GM19372 (cell line): ENCODE data around the gene MRPL16.
A peak's percentile ranks its signal among the peaks of the same experiment; 100 is the strongest.
"Not testable (repeated sequence)": the region's sequence is repeated elsewhere in the genome, so short reads cannot be mapped to it uniquely, and the experiment has no call there.

ENCODE experiments used
- ATAC-seq: cut with Tn5 transposase; IDR thresholded peaks from one replicate; pipeline ENCODE4 v1.9.1; 2021; ENCODE audit warnings: mild to moderate bottlenecking, low read depth, moderate library complexity; ENCODE audit not compliant: unreplicated experiment

The MRPL16 gene

DNA sequence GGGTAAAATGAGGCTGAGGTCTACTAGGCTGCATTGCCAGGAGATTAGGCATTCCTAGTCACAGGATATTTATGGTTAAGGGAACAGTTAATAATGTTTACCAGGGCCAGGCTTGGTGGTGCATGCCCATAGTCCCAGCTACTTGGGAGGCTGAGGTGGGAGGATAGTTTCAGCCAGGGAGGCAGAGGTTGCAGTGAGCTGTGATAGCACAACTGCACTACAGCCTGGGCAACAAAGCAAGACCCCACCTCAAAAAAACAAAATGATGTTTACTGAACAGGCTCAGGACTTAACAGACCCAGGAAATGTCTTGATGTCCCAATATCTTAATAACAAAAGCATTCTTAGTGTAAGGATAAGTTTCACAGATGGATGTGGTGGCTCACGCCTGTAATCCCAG lies 2.8 kb upstream of the MRPL16 start:
- ATAC-seq, result no peak

GRCh38 chr11:59812220-59812619 lies 1.6 kb upstream of the MRPL16 start:
- ATAC-seq, result no peak

GRCh38 chr11:59810911-59811259 lies 307 bp upstream of the MRPL16 start:
- ATAC-seq, result peak; percentile 1

DNA sequence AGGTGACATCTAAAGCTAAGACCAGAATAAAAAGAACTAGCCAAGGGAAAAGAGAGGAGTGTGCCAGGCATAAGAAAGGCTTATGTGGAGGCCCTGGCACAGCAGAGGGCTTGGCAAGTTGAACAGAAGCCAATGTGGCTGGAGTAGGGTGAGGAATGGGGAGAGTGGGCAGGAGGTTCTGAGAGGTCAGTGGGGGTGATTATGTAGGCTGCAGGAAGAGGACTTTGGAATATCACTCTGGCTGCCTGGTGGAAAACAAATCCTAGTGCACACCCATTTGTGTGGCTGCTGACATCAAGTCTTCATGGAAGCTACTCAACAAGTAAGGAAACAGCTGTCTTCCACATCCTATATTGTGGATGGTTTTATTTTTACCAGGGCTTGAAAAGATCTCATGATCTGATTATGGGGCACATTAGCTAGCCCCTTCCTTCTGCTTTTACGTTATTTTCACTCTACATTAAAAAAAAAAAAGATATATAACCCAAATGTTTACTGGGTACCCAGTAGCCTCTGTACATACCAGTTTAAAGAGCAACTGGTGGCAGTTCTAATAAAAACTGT lies 3.4 kb downstream of the MRPL16 start:
- no peak for ATAC-seq

DNA sequence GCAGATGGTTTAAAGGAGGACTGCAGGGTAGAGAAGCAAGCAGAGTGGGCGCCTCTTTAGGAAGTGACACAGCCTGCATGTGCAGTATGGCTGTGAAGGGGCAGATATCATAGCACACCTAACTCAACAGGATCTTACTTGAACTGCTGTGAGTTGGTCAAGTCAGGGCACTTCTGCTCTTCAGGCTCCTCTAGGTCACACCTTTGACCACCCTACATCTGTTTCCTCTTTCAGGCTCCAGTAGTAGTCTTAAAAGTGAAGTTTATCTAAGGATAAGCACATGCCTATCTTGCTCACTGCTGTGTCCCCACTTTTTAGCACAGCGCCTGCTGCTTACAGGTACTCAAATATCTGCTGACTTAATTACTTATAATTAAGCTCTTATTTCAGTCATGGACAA lies 6.5 kb downstream of the MRPL16 start:
- ATAC-seq, result no peak

DNA sequence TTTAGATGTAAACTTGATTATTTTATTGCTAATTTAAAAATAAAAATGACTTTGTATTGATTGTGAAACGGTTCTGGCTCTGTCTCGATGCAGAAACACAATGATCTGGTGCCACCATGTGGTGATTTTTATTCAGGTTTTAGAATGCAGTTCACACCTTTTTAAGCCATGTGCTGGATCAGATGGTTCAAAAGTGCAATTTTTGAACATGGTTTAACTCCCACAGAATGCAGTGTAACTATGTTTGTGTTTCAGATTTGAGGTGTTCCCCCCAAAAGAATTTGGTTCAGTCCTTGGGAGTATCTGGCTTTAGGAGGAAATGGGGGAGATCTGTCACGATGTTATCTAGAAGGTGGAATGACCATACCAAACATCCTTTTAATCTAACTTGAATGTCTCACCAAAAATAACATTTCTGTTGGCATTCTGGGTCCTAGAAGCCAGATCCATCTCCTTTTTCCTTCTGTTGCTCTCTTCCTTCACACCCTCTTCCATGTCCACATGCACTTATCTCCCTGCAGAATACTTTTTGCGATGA lies 7.9 kb downstream of the MRPL16 start:
- ATAC-seq, result peak; percentile 71

DNA sequence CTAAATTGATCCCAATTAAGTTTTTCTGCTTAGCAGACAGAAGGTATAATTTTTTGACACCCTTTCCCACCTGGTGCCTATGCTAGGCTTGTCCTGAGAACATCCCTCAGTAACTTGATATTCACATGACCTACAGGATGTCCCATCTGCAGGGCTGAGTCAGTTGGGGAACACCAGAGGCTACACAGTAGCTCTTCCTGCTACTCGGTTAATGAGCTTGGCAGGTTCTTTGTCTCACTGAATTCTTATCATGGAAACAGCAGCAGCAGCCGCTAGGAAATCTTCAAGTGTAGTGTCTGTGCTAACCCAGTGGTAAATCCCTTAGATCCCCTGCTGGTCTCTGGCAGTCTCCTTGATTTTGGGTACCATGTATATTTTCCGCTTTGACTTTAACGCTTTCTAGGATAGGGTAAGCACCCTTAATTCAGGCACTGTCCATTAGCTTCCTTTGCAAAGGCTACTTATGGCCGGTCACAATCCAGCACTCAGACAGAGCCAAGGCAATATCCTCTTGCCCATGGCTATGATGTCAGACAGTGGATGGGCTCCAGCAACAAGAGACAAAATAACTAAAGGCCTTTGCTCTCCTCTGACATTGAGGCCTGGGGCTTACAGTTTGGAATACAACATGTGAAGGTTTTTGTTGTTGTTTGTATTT lies 8.5 kb downstream of the MRPL16 start:
- peak; percentile 29 for ATAC-seq

DNA sequence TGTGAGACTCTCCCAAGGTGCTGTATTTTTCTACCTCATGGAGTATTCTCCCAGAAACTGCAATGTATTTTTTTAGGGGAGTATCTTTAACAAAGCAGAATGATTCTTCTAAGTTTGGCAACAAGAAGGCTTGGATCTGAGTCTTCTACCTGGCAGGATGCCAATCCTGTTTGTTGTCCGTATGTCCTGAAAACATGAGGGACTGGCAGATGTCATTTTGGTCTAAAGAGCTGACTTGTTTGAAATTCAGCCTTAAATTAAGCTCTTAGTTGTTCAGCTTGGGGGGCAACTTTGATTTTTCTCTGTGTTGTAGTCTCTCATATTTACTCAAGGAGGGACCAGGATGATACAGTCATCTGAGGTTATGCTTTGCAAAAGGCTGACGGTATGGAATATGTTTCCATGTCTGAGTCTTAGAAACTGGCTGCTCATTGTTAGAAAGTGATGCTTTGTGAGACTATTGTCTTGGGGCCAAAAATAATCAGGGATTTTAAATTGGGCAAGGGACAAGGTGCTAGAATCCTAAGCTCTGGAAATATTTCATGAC lies 9.3 kb downstream of the MRPL16 start:
- no peak for ATAC-seq

DNA sequence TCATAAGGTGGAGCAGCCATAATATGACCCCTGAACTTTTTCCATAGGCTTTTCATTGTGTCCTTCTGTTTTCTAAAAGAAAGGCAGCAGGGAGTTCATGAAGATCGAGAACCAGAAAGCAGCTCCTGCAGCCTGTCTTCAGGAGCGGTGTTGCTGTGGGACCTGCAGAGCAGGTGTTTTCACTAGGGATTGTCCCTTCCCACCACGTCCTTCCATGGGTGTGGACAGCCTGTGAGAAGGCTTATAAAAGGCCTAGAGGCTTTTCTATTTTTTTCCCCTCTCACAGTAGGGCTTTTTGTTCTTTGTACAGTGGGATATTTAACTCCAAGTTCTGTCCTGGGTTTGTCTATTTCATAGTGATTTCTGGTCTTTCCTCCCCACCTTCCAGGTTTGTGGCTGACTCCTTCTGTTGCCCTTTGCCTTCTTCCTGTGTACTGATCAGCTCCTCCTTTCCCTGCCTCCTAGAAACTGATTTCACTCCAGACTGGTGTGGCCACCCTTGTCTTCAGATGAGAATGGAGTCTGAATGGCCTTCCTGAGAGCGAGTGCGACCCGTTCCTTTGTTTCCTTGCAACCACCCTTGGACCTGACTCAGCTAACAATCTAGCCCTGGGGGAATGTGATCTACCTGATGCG lies 10.1 kb downstream of the MRPL16 start:
- no peak for ATAC-seq

DNA sequence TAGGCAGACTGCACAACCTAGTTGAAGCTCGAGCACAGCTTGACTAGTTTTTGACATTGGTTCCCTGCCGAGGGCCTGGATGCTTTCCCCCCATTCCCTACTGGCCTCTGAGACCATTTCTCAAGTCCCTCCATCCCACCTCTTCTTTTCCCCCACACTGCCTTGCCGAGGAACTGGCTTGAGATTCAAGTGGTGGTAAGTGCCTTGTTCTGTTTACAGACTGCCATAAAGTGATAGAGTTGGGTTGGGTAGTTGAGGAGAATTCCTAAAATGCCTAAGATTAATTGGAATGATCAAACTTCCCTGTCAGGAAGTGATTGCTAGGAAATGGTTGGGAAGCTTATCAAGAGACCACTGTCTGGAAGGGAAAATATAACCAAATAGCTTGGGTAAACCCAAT lies 16.2 kb downstream of the MRPL16 start:
- no peak for ATAC-seq

DNA sequence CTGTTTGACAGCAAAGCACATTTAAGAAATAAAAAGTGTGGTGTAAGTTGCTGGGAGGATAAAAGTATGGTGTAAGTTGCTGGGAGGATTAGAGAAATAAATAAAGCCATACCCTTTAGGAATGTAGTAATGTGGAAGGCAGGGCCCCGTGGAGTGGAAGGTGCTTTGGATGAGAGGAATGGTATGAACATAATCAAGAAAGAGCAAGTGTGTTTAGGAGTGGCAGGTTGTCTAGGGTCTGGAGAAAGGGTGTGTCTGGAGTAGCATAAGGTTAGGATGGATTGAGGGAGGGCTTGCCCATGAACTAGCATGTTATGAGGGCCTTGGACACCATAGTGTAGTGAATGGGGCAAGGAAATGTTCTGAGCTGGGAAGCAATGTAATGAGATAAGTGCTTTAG lies 18.1 kb downstream of the MRPL16 start:
- ATAC-seq, result no peak

DNA sequence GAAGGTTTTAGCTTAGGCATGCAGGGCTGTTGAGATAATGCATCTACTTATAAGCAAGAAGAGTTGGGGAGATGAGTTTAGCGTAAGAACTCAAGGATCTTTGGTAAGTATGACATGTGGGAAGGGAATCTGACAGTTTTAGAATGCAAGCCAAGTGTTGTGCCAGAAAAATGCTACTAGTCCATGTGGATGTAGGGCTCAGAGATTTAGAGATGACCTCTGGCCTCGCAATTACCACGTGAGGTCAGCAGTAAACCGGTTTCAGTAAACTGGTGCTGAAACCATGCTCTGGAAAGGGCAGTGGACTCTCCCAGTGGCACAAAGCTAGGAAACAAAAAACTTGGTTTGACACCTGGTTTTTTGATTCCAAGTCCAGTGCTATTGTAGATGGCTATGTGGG lies 18.9 kb downstream of the MRPL16 start:
- ATAC-seq, result no peak

GRCh38 chr11:59787816-59788215 lies 22.8 kb downstream of the MRPL16 start:
- no peak for ATAC-seq

- no peak for ATAC-seq
These were observed 23.4 kb downstream of the MRPL16 start for GRCh38 chr11:59787255-59787588.

- ATAC-seq, result no peak
These were observed 24.8 kb downstream of the MRPL16 start for GRCh38 chr11:59785818-59786217.

- ATAC-seq, result not testable (repeated sequence)
These were observed 26.1 kb downstream of the MRPL16 start for GRCh38 chr11:59784441-59784840.

GRCh38 chr11:59783632-59784090 lies 26.9 kb downstream of the MRPL16 start:
- no peak for ATAC-seq

DNA sequence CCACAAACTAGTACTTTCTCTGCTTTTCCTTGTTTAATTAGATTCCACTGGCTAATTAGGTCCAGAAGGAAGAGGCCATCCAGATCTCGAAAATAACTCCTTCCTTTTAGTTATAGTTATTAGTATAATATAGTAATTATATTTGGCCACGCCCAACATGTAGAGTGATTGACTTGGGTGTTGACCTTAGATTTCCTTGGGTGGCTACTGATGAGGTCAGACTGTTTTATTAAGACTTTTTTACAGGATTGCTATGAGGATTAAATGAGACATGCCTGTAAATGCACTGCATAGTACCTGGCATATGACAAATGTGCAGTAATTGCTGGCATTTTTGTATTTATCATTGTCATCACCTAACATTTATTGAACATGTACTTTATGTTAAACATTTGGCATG lies 28.5 kb downstream of the MRPL16 start:
- ATAC-seq, result no peak

DNA sequence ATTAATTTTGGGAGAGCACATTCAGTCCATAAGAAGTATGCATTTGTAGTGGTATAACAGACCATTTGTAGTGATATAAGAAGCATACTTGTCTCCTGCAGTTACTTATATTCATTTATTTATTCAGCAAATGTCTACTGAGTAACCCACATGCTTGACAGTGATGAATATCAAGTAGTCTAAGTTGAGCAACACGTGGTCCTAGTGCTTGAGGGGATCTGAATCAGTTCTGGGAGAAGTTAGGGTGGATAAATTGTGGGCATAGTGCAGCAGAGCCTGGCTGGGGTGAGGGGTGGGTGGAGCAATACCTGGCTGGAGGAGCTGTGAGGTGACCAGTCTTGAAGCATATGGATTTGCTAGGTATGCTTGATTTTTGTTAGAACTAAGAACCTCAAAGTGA lies 31.1 kb downstream of the MRPL16 start:
- ATAC-seq, result no peak

DNA sequence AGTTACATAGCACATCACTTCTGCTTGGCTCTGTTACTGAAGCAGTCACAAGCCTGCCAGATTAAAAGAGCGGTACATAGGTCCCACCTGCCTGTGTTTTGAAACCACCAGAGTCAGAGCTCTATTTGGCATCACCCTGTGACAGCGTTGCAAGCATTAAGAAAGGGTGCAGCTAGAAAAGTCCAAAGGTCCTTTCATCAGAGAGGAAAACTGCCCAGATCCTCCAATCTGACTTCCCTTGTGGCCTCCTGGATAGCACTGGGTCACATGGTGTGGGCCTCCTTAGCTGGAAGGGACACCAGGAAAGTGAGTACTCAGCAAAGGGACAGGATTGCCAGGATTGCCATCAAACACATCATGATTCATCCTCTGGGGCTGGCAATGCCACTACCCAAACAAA lies 32.5 kb downstream of the MRPL16 start:
- ATAC-seq, result no peak

GRCh38 chr11:59777104-59777503 lies 33.5 kb downstream of the MRPL16 start:
- ATAC-seq, result no peak
